OCI-LY7 (cell line): ENCODE data around the gene CEP170B. TPM values are rescaled to one million over a fixed set of nuclear protein-coding genes. Genes with fewer than 3 reads are reported as not detected.

Experiments
- BruUV-seq: library from RNA; stranded (reverse); fragments of 400-500 nt; replicated peaks from 2 replicates; lab custom pipeline; 2021; lab: Mats Ljungman, UMichigan
- CTCF ChIA-PET: fragments of 300-600 bp; sonication (Branson Sonifier 250); formaldehyde crosslinking; loops from one replicate; lab custom pipeline; 2022; ENCODE audit warnings: antibody characterized with exemption; ENCODE audit not compliant: unreplicated experiment; lab: Charles Lee
- POLR2A ChIA-PET: fragments of 300-600 bp; sonication (Branson Sonifier 250); formaldehyde crosslinking; loops from one replicate; lab custom pipeline; 2022; ENCODE audit warnings: antibody characterized with exemption; lab: Charles Lee
- DNase-seq: peaks from one replicate; pipeline ENCODE4 v3.0.0-alpha.2; 2015; ENCODE audit warnings: low spot score
- H2AFZ ChIP-seq: fragments of 200-600 bp; sonication (generic), shearing (Covaris generic); 2 replicates; pipeline ENCODE4 v1.6.1; 2014; ENCODE audit warnings: mild to moderate bottlenecking, antibody characterized with exemption, low read length, moderate library complexity
- H3K27ac ChIP-seq: fragments of 200-600 bp; sonication (generic); 2 replicates; pipeline ENCODE4 v1.5.1; 2014; ENCODE audit warnings: mixed run types, low read depth, mild to moderate bottlenecking, moderate library complexity, low read length, inconsistent platforms; ENCODE audit not compliant: poor library complexity, severe bottlenecking
- H3K36me3 ChIP-seq: fragments of 200-600 bp; sonication (generic); 2 replicates; pipeline ENCODE4 v1.6.1; 2014; ENCODE audit warnings: mild to moderate bottlenecking, antibody characterized with exemption, low read length, moderate library complexity, mixed read lengths; ENCODE audit not compliant: insufficient read depth
- H3K4me1 ChIP-seq: fragments of 200-600 bp; sonication (generic); 2 replicates; pipeline ENCODE4 v1.5.1; 2014; ENCODE audit warnings: mild to moderate bottlenecking, low read length; ENCODE audit not compliant: insufficient read depth, poor library complexity, severe bottlenecking
- H3K4me2 ChIP-seq: fragments of 200-600 bp; sonication (generic); 2 replicates; pipeline ENCODE4 v1.6.1; 2014; ENCODE audit warnings: mild to moderate bottlenecking, low read length
- H3K4me3 ChIP-seq: fragments of 200-600 bp; sonication (generic); 2 replicates; pipeline ENCODE4 v1.5.1; 2014; ENCODE audit warnings: mild to moderate bottlenecking, low read depth, low read length; ENCODE audit not compliant: poor library complexity, severe bottlenecking
- H3K79me2 ChIP-seq: fragments of 200-600 bp; sonication (generic); 2 replicates; pipeline ENCODE4 v1.6.1; 2016; ENCODE audit warnings: low read depth, mild to moderate bottlenecking, low read length, moderate library complexity, mixed read lengths; ENCODE audit not compliant: insufficient read depth
- H3K9me2 ChIP-seq: fragments of 200-600 bp; sonication (generic); 2 replicates; pipeline ENCODE4 v1.6.1; 2016; ENCODE audit warnings: mild to moderate bottlenecking, low read length, mixed read lengths; ENCODE audit not compliant: insufficient read depth
- H3K9me3 ChIP-seq: fragments of 200-600 bp; sonication (generic); 2 replicates; pipeline ENCODE4 v1.6.1; 2014; ENCODE audit warnings: mild to moderate bottlenecking, mixed run types, low read length, mixed read lengths
- H4K20me1 ChIP-seq: fragments of 200-600 bp; sonication (generic); 2 replicates; pipeline ENCODE4 v1.6.1; 2014; ENCODE audit warnings: mild to moderate bottlenecking, antibody characterized with exemption, low read length, moderate library complexity, mixed read lengths; ENCODE audit not compliant: insufficient read depth
- CTCF ChIP-seq: fragments of 200-600 bp; sonication (generic); conservative IDR thresholded peaks from 2 replicates; pipeline ENCODE4 v1.5.1; 2014; ENCODE audit warnings: mild to moderate bottlenecking, antibody characterized with exemption, low read length, moderate library complexity, mixed read lengths
- EZH2phosphoT487 ChIP-seq: fragments of 200-600 bp; sonication (generic); IDR thresholded peaks from 2 replicates; pipeline ENCODE4 v1.6.1; 2018; ENCODE audit warnings: low read depth, borderline replicate concordance, mild to moderate bottlenecking, mixed run types, antibody characterized with exemption, low read length, moderate library complexity, mixed read lengths
- intact Hi-C: fragments of 100-400 bp; cut with micrococcal nuclease; formaldehyde crosslinking; loops from one replicate; pipeline ENCODE4 v1.10.0; 2022; ENCODE audit not compliant: unreplicated experiment
- total RNA-seq, 2 experiments: library from RNA; depleted of rRNA in 1 of 2; stranded (reverse); fragments of >200 nt in 1 of 2; shearing (Covaris generic) in 1 of 2; gene quantifications; 2 replicates each; pipeline ENCODE4 v1.2.3, GENCODE V29; 2014 to 2022

CEP170B gene
- total RNA-seq, 2 experiments from 2014 or later, result 0.10 to 0.16 TPM

- Histone ChIP-seq H3K36me3 (no peaks in the 10 kb centered on the region), H3K4me1 (no peaks in the 10 kb centered on the region), H3K4me3 (no peak overlapping the region), H3K4me2 (no peak overlapping the region), H3K27ac (no peak overlapping the region), H2AFZ (no peak overlapping the region), H3K9me2 (no peaks in the 10 kb centered on the region), H3K9me3 (no peaks in the 10 kb centered on the region), H3K79me2 (no peaks in the 10 kb centered on the region), H4K20me1 (no peaks in the 10 kb centered on the region)
- intact Hi-C loops, result no loop called here
- no peak for TF ChIP-seq CTCF
- BruUV-seq, result no TSS peak
- DNase-seq, result no peak
- POLR2A ChIA-PET, result no interaction called here
- CTCF ChIA-PET, result no interaction called here
These were observed 72.8 kb downstream of the CEP170B start for GRCh38 chr14:104937694-104938365.

- H3K36me3 ChIP-seq, result no peaks in the 10 kb centered on the region
- H3K9me2 ChIP-seq, result no peaks in the 10 kb centered on the region
- TF ChIP-seq EZH2phosphoT487, result no peak
- no peak for TF ChIP-seq CTCF
- H3K4me1 ChIP-seq, result no peaks in the 10 kb centered on the region
- H3K79me2 ChIP-seq, result no peaks in the 10 kb centered on the region
- intact Hi-C loops, result no loop called here
- H3K9me3 ChIP-seq, result no peaks in the 10 kb centered on the region
- H3K4me3 ChIP-seq, result no peak overlapping the region
- no peak overlapping the region for H3K27ac ChIP-seq
- no peak overlapping the region for H2AFZ ChIP-seq
- POLR2A ChIA-PET, result no interaction called here
- no peaks in the 10 kb centered on the region for H4K20me1 ChIP-seq
- H3K4me2 ChIP-seq, result no peak overlapping the region
- CTCF ChIA-PET, result no interaction called here
- no TSS peak for BruUV-seq
- DNase-seq, result no peak
These were observed 73.4 kb downstream of the CEP170B start for GRCh38 chr14:104938436-104938835.

- no peak for DNase-seq
- no peaks in the 10 kb centered on the region for H3K9me2 ChIP-seq
- no peak overlapping the region for H3K4me2 ChIP-seq
- no peak overlapping the region for H2AFZ ChIP-seq
- no peaks in the 10 kb centered on the region for H3K9me3 ChIP-seq
- no peaks in the 10 kb centered on the region for H4K20me1 ChIP-seq
- H3K36me3 ChIP-seq, result no peaks in the 10 kb centered on the region
- ChIA-PET CTCF (no interaction called here), POLR2A (no interaction called here)
- no peaks in the 10 kb centered on the region for H3K79me2 ChIP-seq
- intact Hi-C loops, result no loop called here
- no peak overlapping the region for H3K4me3 ChIP-seq
- BruUV-seq, result no TSS peak
- H3K27ac ChIP-seq, result no peak overlapping the region
- H3K4me1 ChIP-seq, result no peaks in the 10 kb centered on the region
- TF ChIP-seq CTCF, result no peak
These were observed 73.9 kb downstream of the CEP170B start for GRCh38 chr14:104938960-104939359.
